ENCODE measurements around the gene GPC2.
"Not testable (repeated sequence)": the region's sequence is repeated elsewhere in the genome, so short reads cannot be mapped to it uniquely, and the experiment has no call there.

GPC2 gene

GRCh38 chr7:100155553-100156317 lies 21.4 kb downstream of the GPC2 start:
- TF ChIP-seq ZNF274 (IDR thresholded peaks at IDR 0.05; ENCODE audit: low read depth, low read length): no peak

GRCh38 chr7:100154651-100155491 lies 22.3 kb downstream of the GPC2 start:
- TF ChIP-seq ZNF274 (IDR thresholded peaks at IDR 0.05; ENCODE audit: low read depth, low read length): no peak
- H3K4me3 ChIP-seq (ENCODE audit: low read length): no peak overlapping the region

More at GRCh38 chr7:100155553-100156317, 21.4 kb downstream of the GPC2 start:
- no peak overlapping the region for H3K4me3 ChIP-seq (ENCODE audit: low read length)

GRCh38 chr7:100153708-100154535 lies 23.3 kb downstream of the GPC2 start:
- no peak for TF ChIP-seq ZNF274 (IDR thresholded peaks at IDR 0.05; ENCODE audit: low read depth, low read length)
- H3K4me3 ChIP-seq (ENCODE audit: low read length): no peak overlapping the region

GRCh38 chr7:100152937-100153666 lies 24.1 kb downstream of the GPC2 start:
- H3K4me3 ChIP-seq (ENCODE audit: low read length): no peak overlapping the region
- TF ChIP-seq ZNF274 (IDR thresholded peaks at IDR 0.05; ENCODE audit: low read depth, low read length): no peak

- no peak for TF ChIP-seq ZNF274 (IDR thresholded peaks at IDR 0.05; ENCODE audit: low read depth, low read length)
- H3K4me3 ChIP-seq (ENCODE audit: low read length): no peak overlapping the region
These were observed 24.8 kb downstream of the GPC2 start for GRCh38 chr7:100152404-100152803.

GRCh38 chr7:100148559-100149328 lies 28.4 kb downstream of the GPC2 start, which contains the start of gene LAMTOR4:
TSS of gene LAMTOR4 (plus strand) at chr7:100148918. CDS start at chr7:100148973, 55 bp downstream.
- peak within 1 kb of the TSS; percentile 82 for H3K4me3 ChIP-seq (ENCODE audit: low read length)
- no peak for TF ChIP-seq ZNF274 (IDR thresholded peaks at IDR 0.05; ENCODE audit: low read depth, low read length)

GRCh38 chr7:100148225-100148558 lies 29.0 kb downstream of the GPC2 start:
- H3K4me3 ChIP-seq (ENCODE audit: low read length): peak overlapping the region; percentile 17; the same call in 1 of the 2 replicates
- no peak for TF ChIP-seq ZNF274 (IDR thresholded peaks at IDR 0.05; ENCODE audit: low read depth, low read length)

- no peak overlapping the region for H3K4me3 ChIP-seq (ENCODE audit: low read length)
- no peak for TF ChIP-seq ZNF274 (IDR thresholded peaks at IDR 0.05; ENCODE audit: low read depth, low read length)
These were observed 29.9 kb downstream of the GPC2 start for GRCh38 chr7:100147278-100147677.

- not testable (repeated sequence) for H3K4me3 ChIP-seq (ENCODE audit: low read length)
These were observed 30.8 kb downstream of the GPC2 start for GRCh38 chr7:100146350-100146749.

GRCh38 chr7:100142461-100142860 lies 34.7 kb downstream of the GPC2 start:
- no peak overlapping the region for H3K4me3 ChIP-seq (ENCODE audit: low read length)
- TF ChIP-seq ZNF274 (IDR thresholded peaks at IDR 0.05; ENCODE audit: low read depth, low read length): no peak

- H3K4me3 ChIP-seq (ENCODE audit: low read length): no peak overlapping the region
- TF ChIP-seq ZNF274 (IDR thresholded peaks at IDR 0.05; ENCODE audit: low read depth, low read length): no peak
These were observed 35.6 kb downstream of the GPC2 start for GRCh38 chr7:100141555-100141949.

GRCh38 chr7:100137851-100138760 lies 39.1 kb downstream of the GPC2 start:
- TF ChIP-seq ZNF274 (IDR thresholded peaks at IDR 0.05; ENCODE audit: low read depth, low read length): no peak
- H3K4me3 ChIP-seq (ENCODE audit: low read length): no peak overlapping the region
